Stimulated activated naive CD8-positive, alpha-beta T cell treated with anti-CD3 and anti-CD28 coated beads, Interleukin-15, Interleukin-2, amounts not matched to agents 100 ng/mL and 50 ng/mL, for 24 hours (primary cell): ENCODE results near the gene WDR45B.
A peak's percentile ranks its signal among the peaks of the same experiment; 100 is the strongest.
"Not testable (repeated sequence)": the region's sequence is repeated elsewhere in the genome, so short reads cannot be mapped to it uniquely, and the experiment has no call there.

Experiments used
- H3K27ac Mint-ChIP-seq: one replicate; pipeline ENCODE4 v1.8.0; 2021; ENCODE audit warnings: mild to moderate bottlenecking, mixed read lengths
- H3K27me3 Mint-ChIP-seq: one replicate; pipeline ENCODE4 v1.8.0; 2021; ENCODE audit warnings: mixed read lengths
- H3K36me3 Mint-ChIP-seq: one replicate; pipeline ENCODE4 v1.8.0; 2021; ENCODE audit warnings: low read depth, mixed read lengths
- H3K4me1 Mint-ChIP-seq: one replicate; pipeline ENCODE4 v1.8.0; 2021; ENCODE audit warnings: low read depth, mixed read lengths
- H3K4me3 Mint-ChIP-seq: one replicate; pipeline ENCODE4 v1.8.0; 2021; ENCODE audit warnings: mild to moderate bottlenecking, mixed read lengths
- H3K9me3 Mint-ChIP-seq: one replicate; pipeline ENCODE4 v1.8.0; 2021; ENCODE audit warnings: mixed read lengths

The WDR45B gene

GRCh38 chr17:82586576-82587233 lies 61.5 kb downstream of the WDR45B start:
- peaks cover 42% of the 10 kb centered on the region for H3K36me3 Mint-ChIP-seq
- H3K27ac Mint-ChIP-seq: peak overlapping the region; percentile 65
- H3K9me3 Mint-ChIP-seq: no peaks in the 10 kb centered on the region
- H3K27me3 Mint-ChIP-seq: no peaks in the 10 kb centered on the region
- no peak overlapping the region for H3K4me3 Mint-ChIP-seq
- H3K4me1 Mint-ChIP-seq: peaks cover 50% of the 10 kb centered on the region

GRCh38 chr17:82585935-82586575 lies 62.2 kb downstream of the WDR45B start:
- peaks cover 44% of the 10 kb centered on the region for H3K4me1 Mint-ChIP-seq
- not testable (repeated sequence) for H3K9me3 Mint-ChIP-seq, H3K27me3 Mint-ChIP-seq, H3K4me3 Mint-ChIP-seq
- H3K27ac Mint-ChIP-seq: peak overlapping the region; percentile 67
- H3K36me3 Mint-ChIP-seq: peaks cover 42% of the 10 kb centered on the region

GRCh38 chr17:82583720-82584234 lies 64.5 kb downstream of the WDR45B start:
- H3K36me3 Mint-ChIP-seq: peaks cover 46% of the 10 kb centered on the region
- H3K4me3 Mint-ChIP-seq: no peak overlapping the region
- H3K27ac Mint-ChIP-seq: no peak overlapping the region

GRCh38 chr17:82582709-82583108 lies 65.5 kb downstream of the WDR45B start:
- H3K27me3 Mint-ChIP-seq: no peaks in the 10 kb centered on the region
- H3K4me3 Mint-ChIP-seq: no peak overlapping the region
- peaks cover 25% of the 10 kb centered on the region for H3K4me1 Mint-ChIP-seq
- H3K9me3 Mint-ChIP-seq: no peaks in the 10 kb centered on the region
- H3K27ac Mint-ChIP-seq: no peak overlapping the region
- H3K36me3 Mint-ChIP-seq: peaks cover 48% of the 10 kb centered on the region

More at GRCh38 chr17:82583720-82584234, 64.5 kb downstream of the WDR45B start:
- Mint-ChIP-seq H3K4me1 (peaks cover 30% of the 10 kb centered on the region), H3K9me3 (no peaks in the 10 kb centered on the region), H3K27me3 (no peaks in the 10 kb centered on the region)

- Mint-ChIP-seq H3K4me3 (no peak overlapping the region), H3K4me1 (peaks cover 20% of the 10 kb centered on the region), H3K27ac (no peak overlapping the region), H3K9me3 (no peaks in the 10 kb centered on the region), H3K36me3 (peaks cover 45% of the 10 kb centered on the region), H3K27me3 (no peaks in the 10 kb centered on the region)
Measured at GRCh38 chr17:82582213-82582612, 66.0 kb downstream of the WDR45B start.

- peaks cover 41% of the 10 kb centered on the region for H3K36me3 Mint-ChIP-seq
- not testable (repeated sequence) for H3K4me1 Mint-ChIP-seq, H3K27ac Mint-ChIP-seq, H3K9me3 Mint-ChIP-seq, H3K27me3 Mint-ChIP-seq, H3K4me3 Mint-ChIP-seq
Measured at GRCh38 chr17:82579969-82580368, 68.3 kb downstream of the WDR45B start.

GRCh38 chr17:82577300-82577699 lies 70.9 kb downstream of the WDR45B start:
- Mint-ChIP-seq H3K36me3 (peaks cover 46% of the 10 kb centered on the region), H3K27ac (no peak overlapping the region), H3K4me1 (no peaks in the 10 kb centered on the region), H3K9me3 (no peaks in the 10 kb centered on the region), H3K4me3 (no peak overlapping the region), H3K27me3 (no peaks in the 10 kb centered on the region)

- H3K4me3 Mint-ChIP-seq, H3K27me3 Mint-ChIP-seq, H3K4me1 Mint-ChIP-seq, H3K9me3 Mint-ChIP-seq: not testable (repeated sequence)
- H3K36me3 Mint-ChIP-seq: peaks cover 49% of the 10 kb centered on the region
- peak overlapping the region; percentile 45 for H3K27ac Mint-ChIP-seq
Measured at GRCh38 chr17:82575581-82576221, 72.5 kb downstream of the WDR45B start.

GRCh38 chr17:82574041-82574440 lies 74.2 kb downstream of the WDR45B start:
- no peaks in the 10 kb centered on the region for H3K9me3 Mint-ChIP-seq
- peaks cover 60% of the 10 kb centered on the region for H3K36me3 Mint-ChIP-seq
- H3K27ac Mint-ChIP-seq: no peak overlapping the region
- H3K27me3 Mint-ChIP-seq: no peaks in the 10 kb centered on the region
- no peak overlapping the region for H3K4me3 Mint-ChIP-seq
- H3K4me1 Mint-ChIP-seq: no peaks in the 10 kb centered on the region

GRCh38 chr17:82571855-82572254 lies 76.4 kb downstream of the WDR45B start:
- no peaks in the 10 kb centered on the region for H3K4me1 Mint-ChIP-seq
- no peak overlapping the region for H3K4me3 Mint-ChIP-seq
- H3K9me3 Mint-ChIP-seq: no peaks in the 10 kb centered on the region
- H3K27ac Mint-ChIP-seq: peak overlapping the region; percentile 48
- H3K27me3 Mint-ChIP-seq: no peaks in the 10 kb centered on the region
- H3K36me3 Mint-ChIP-seq: peaks cover 53% of the 10 kb centered on the region

- H3K4me1 Mint-ChIP-seq: no peaks in the 10 kb centered on the region
- no peaks in the 10 kb centered on the region for H3K9me3 Mint-ChIP-seq
- no peak overlapping the region for H3K27ac Mint-ChIP-seq
- peaks cover 63% of the 10 kb centered on the region for H3K36me3 Mint-ChIP-seq
- no peak overlapping the region for H3K4me3 Mint-ChIP-seq
- H3K27me3 Mint-ChIP-seq: no peaks in the 10 kb centered on the region
Measured at GRCh38 chr17:82570277-82570676, 78.0 kb downstream of the WDR45B start.

- no peaks in the 10 kb centered on the region for H3K27me3 Mint-ChIP-seq
- H3K4me3 Mint-ChIP-seq: no peak overlapping the region
- H3K36me3 Mint-ChIP-seq: peaks cover 61% of the 10 kb centered on the region
- no peak overlapping the region for H3K27ac Mint-ChIP-seq
- no peaks in the 10 kb centered on the region for H3K9me3 Mint-ChIP-seq
- no peaks in the 10 kb centered on the region for H3K4me1 Mint-ChIP-seq
Measured at GRCh38 chr17:82569621-82570020, 78.6 kb downstream of the WDR45B start.

- Mint-ChIP-seq H3K4me3 (no peak overlapping the region), H3K36me3 (peaks cover 59% of the 10 kb centered on the region), H3K27ac (no peak overlapping the region), H3K9me3 (no peaks in the 10 kb centered on the region), H3K4me1 (no peaks in the 10 kb centered on the region), H3K27me3 (no peaks in the 10 kb centered on the region)
Measured at GRCh38 chr17:82568997-82569393, 79.2 kb downstream of the WDR45B start.

GRCh38 chr17:82567286-82567685 lies 81.0 kb downstream of the WDR45B start:
- H3K27me3 Mint-ChIP-seq: no peaks in the 10 kb centered on the region
- no peak overlapping the region for H3K27ac Mint-ChIP-seq
- no peaks in the 10 kb centered on the region for H3K9me3 Mint-ChIP-seq
- H3K36me3 Mint-ChIP-seq: peaks cover 49% of the 10 kb centered on the region
- H3K4me3 Mint-ChIP-seq: no peak overlapping the region
- no peaks in the 10 kb centered on the region for H3K4me1 Mint-ChIP-seq

- Mint-ChIP-seq H3K27ac (no peak overlapping the region), H3K4me3 (no peak overlapping the region), H3K36me3 (peaks cover 41% of the 10 kb centered on the region), H3K4me1 (peaks cover 1% of the 10 kb centered on the region), H3K27me3 (no peaks in the 10 kb centered on the region), H3K9me3 (no peaks in the 10 kb centered on the region)
Measured at GRCh38 chr17:82566129-82566960, 81.9 kb downstream of the WDR45B start.
